Caco-2 (cell line): ENCODE results near the gene SCUBE3. TPM values are rescaled to one million over a fixed set of nuclear protein-coding genes. Genes with fewer than 3 reads are reported as not detected.

Source experiments
- BruUV-seq: library from RNA; stranded (reverse); fragments of 400-500 nt; replicated peaks from 2 replicates; lab custom pipeline; 2021; lab: Mats Ljungman, UMichigan
- CTCF ChIA-PET: fragments of 300-600 bp; sonication (Branson Sonifier 250); formaldehyde crosslinking; loops from one replicate; lab custom pipeline; 2022; ENCODE audit warnings: antibody characterized with exemption; lab: Charles Lee
- POLR2A ChIA-PET: fragments of 300-600 bp; sonication (Branson Sonifier 250); formaldehyde crosslinking; loops from one replicate; lab custom pipeline; 2022; ENCODE audit warnings: antibody characterized with exemption; lab: Charles Lee
- DNase-seq, 2 experiments: peaks; one replicate each; pipeline versions ENCODE4 v3.0.0 to v3.0.0-alpha.2; 2020 to 2022
- H3K27me3 ChIP-seq: replicated peaks from 2 replicates; pipeline ENCODE4 v1.6.0; 2011; ENCODE audit warnings: low read length; ENCODE audit not compliant: control insufficient read depth, insufficient read depth
- H3K36me3 ChIP-seq: 2 replicates; pipeline ENCODE4 v1.5.1; 2011; ENCODE audit warnings: low read length; ENCODE audit not compliant: control insufficient read depth, insufficient read depth
- H3K4me1 ChIP-seq: fragments of 250-450 bp; sonication (Bioruptor Pico); 2 replicates; pipeline ENCODE4 v1.5.1; 2020; ENCODE audit warnings: mild to moderate bottlenecking
- H3K4me3 ChIP-seq: 2 replicates; pipeline ENCODE4 v1.5.1; 2011; ENCODE audit warnings: low read depth, mild to moderate bottlenecking, control low read depth, low read length
- H3K9me3 ChIP-seq: fragments of 250-450 bp; sonication (Bioruptor Pico); 2 replicates; pipeline ENCODE4 v1.5.1; 2020; ENCODE audit warnings: mild to moderate bottlenecking, moderate library complexity
- H3K27ac Mint-ChIP-seq: one replicate; pipeline ENCODE4 v1.8.0; 2022; ENCODE audit warnings: mixed read lengths; ENCODE audit not compliant: unreplicated experiment
- H3K27me3 Mint-ChIP-seq: one replicate; pipeline ENCODE4 v1.8.0; 2022; ENCODE audit warnings: mixed read lengths; ENCODE audit not compliant: insufficient read depth, unreplicated experiment
- H3K36me3 Mint-ChIP-seq: one replicate; pipeline ENCODE4 v1.8.0; 2022; ENCODE audit warnings: mild to moderate bottlenecking, mixed read lengths; ENCODE audit not compliant: insufficient read depth, unreplicated experiment
- H3K4me1 Mint-ChIP-seq: one replicate; pipeline ENCODE4 v1.8.0; 2022; ENCODE audit warnings: low read depth, mixed read lengths; ENCODE audit not compliant: unreplicated experiment
- H3K4me3 Mint-ChIP-seq: one replicate; pipeline ENCODE4 v1.8.0; 2022; ENCODE audit warnings: mild to moderate bottlenecking, moderate library complexity, mixed read lengths; ENCODE audit not compliant: unreplicated experiment
- H3K9me3 Mint-ChIP-seq: one replicate; pipeline ENCODE4 v1.8.0; 2022; ENCODE audit warnings: mixed read lengths; ENCODE audit not compliant: unreplicated experiment
- intact Hi-C: fragments of 100-400 bp; cut with micrococcal nuclease; formaldehyde crosslinking; loops from one replicate; pipeline ENCODE4 v1.10.0; 2022; ENCODE audit not compliant: unreplicated experiment
- total RNA-seq: library from RNA; stranded (reverse); gene quantifications from 2 replicates; pipeline ENCODE4 v1.2.3, GENCODE V29; 2022
- TF ChIP-seq, protein P1 (sequence below), 2 experiments: fragments of 200-600 bp in 1 of 2; IDR thresholded peaks; 1 replicate in 1 of 2; 2 replicates in 1 of 2; pipeline versions ENCODE4 v1.5.1 to v1.8.0; 2011 to 2022; ENCODE audit warnings: antibody characterized with exemption in 1 of 2, control low read depth in 1 of 2, inconsistent platforms in 1 of 2, low read depth in 1 of 2, low read length in 1 of 2, mild to moderate bottlenecking in 1 of 2, moderate library complexity in 1 of 2; ENCODE audit not compliant: insufficient read depth in 1 of 2, severe bottlenecking in 1 of 2, unreplicated experiment in 1 of 2

Gene SCUBE3
- total RNA-seq, 1 experiment from 2014 or later, result 1.3 TPM

DNA sequence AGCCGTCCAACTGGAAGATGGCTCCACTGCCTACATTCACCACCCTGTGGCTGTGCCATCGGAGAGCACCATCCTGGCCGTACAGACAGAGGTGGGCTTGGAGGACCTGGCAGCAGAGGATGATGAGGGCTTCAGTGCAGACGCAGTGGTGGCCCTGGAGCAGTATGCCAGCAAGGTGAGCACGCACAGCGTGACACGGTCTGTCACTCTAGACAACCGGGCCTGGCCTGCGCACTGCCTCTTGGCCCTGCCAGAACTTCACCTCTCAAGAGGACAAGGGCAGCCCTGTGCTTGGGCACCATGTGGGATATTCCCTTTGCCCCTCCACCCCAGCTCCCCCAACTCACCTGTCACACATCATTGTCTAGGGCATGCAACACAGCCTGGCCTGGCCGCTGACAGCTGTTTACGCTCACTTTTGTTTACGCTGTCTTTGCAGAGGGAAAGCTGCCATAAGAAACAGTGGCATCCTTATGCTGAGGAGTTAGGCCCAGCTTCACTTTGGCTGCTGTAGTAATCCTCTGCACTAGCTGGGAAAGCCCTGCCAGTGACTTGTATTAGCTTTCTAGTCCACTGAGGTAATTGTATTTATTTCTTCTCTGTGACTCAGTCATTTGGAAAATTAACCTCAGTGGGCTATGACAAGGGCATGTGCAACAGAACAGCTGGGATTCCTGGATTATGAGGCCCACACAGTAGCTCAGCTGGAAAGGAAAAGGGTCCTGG, 74.1 kb downstream of the SCUBE3 start:
- peaks cover 1% of the 10 kb centered on the region for H3K36me3 ChIP-seq
- CTCF ChIA-PET, result no interaction called here

GRCh38 chr6:35288834-35289233, 75.1 kb downstream of the SCUBE3 start:
- no peaks in the 10 kb centered on the region for H3K9me3 Mint-ChIP-seq

More for the DNA sequence above, 74.1 kb downstream of the SCUBE3 start:
- intact Hi-C loops, result no loop called here
- TF ChIP-seq, protein P1, sequence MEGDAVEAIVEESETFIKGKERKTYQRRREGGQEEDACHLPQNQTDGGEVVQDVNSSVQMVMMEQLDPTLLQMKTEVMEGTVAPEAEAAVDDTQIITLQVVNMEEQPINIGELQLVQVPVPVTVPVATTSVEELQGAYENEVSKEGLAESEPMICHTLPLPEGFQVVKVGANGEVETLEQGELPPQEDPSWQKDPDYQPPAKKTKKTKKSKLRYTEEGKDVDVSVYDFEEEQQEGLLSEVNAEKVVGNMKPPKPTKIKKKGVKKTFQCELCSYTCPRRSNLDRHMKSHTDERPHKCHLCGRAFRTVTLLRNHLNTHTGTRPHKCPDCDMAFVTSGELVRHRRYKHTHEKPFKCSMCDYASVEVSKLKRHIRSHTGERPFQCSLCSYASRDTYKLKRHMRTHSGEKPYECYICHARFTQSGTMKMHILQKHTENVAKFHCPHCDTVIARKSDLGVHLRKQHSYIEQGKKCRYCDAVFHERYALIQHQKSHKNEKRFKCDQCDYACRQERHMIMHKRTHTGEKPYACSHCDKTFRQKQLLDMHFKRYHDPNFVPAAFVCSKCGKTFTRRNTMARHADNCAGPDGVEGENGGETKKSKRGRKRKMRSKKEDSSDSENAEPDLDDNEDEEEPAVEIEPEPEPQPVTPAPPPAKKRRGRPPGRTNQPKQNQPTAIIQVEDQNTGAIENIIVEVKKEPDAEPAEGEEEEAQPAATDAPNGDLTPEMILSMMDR (IDR thresholded peaks at IDR 0.05; ENCODE audit: insufficient read depth in 1 of 2, low read depth in 1 of 2, low read length in 1 of 2, severe bottlenecking in 1 of 2, unreplicated experiment in 1 of 2), result no peak
- no peaks in the 10 kb centered on the region for H3K9me3 Mint-ChIP-seq
- no peaks in the 10 kb centered on the region for H3K4me1 ChIP-seq
- no peak overlapping the region for H3K4me3 ChIP-seq
- DNase-seq, result no peak
- no TSS peak for BruUV-seq
- H3K27me3 ChIP-seq, result no peaks in the 10 kb centered on the region
- no peaks in the 10 kb centered on the region for H3K27me3 Mint-ChIP-seq
- no peak overlapping the region for H3K4me3 Mint-ChIP-seq
- no peaks in the 10 kb centered on the region for H3K9me3 ChIP-seq
- no peaks in the 10 kb centered on the region for H3K4me1 Mint-ChIP-seq
- no peaks in the 10 kb centered on the region for H3K36me3 Mint-ChIP-seq
- no peak overlapping the region for H3K27ac Mint-ChIP-seq
- POLR2A ChIA-PET, result no interaction called here

GRCh38 chr6:35291491-35291890, 77.7 kb downstream of the SCUBE3 start:
- intact Hi-C loops, result loop anchor here (10.0 kb wide), 2 partner anchors 233 to 443 kb away; partner anchors contain the start of gene ARMC12
- H3K27ac Mint-ChIP-seq, result no peak overlapping the region
- Histone ChIP-seq H3K27me3 (no peaks in the 10 kb centered on the region), H3K36me3 (peaks cover 1% of the 10 kb centered on the region; the same call in 1 of the 2 replicates), H3K4me3 (no peak overlapping the region), H3K4me1 (no peaks in the 10 kb centered on the region), H3K9me3 (no peaks in the 10 kb centered on the region)
- TF ChIP-seq, protein P1 (IDR thresholded peaks at IDR 0.05; ENCODE audit: insufficient read depth in 1 of 2, low read depth in 1 of 2, low read length in 1 of 2, severe bottlenecking in 1 of 2, unreplicated experiment in 1 of 2), result no peak
- no peak overlapping the region for H3K4me3 Mint-ChIP-seq
- DNase-seq, result no peak
- BruUV-seq, result no TSS peak
- no peaks in the 10 kb centered on the region for H3K27me3 Mint-ChIP-seq
- H3K36me3 Mint-ChIP-seq, result no peaks in the 10 kb centered on the region
- H3K9me3 Mint-ChIP-seq, result no peaks in the 10 kb centered on the region
- H3K4me1 Mint-ChIP-seq, result no peaks in the 10 kb centered on the region
- ChIA-PET POLR2A (no interaction called here), CTCF (interaction anchor here (1.4 kb wide), 1 partner anchor 158 kb away, joined by 4 read pairs; no protein-coding TSS in a partner anchor)

More at GRCh38 chr6:35288834-35289233, 75.1 kb downstream of the SCUBE3 start:
- no peak for DNase-seq
- intact Hi-C loops, result no loop called here
- Mint-ChIP-seq H3K36me3 (no peaks in the 10 kb centered on the region), H3K27ac (no peak overlapping the region), H3K4me3 (no peak overlapping the region), H3K27me3 (no peaks in the 10 kb centered on the region), H3K4me1 (no peaks in the 10 kb centered on the region)
- POLR2A ChIA-PET, result no interaction called here
- H3K36me3 ChIP-seq, result peaks cover 1% of the 10 kb centered on the region
- CTCF ChIA-PET, result no interaction called here
- H3K4me3 ChIP-seq, result no peak overlapping the region
- H3K4me1 ChIP-seq, result no peaks in the 10 kb centered on the region
- H3K27me3 ChIP-seq, result no peaks in the 10 kb centered on the region
- H3K9me3 ChIP-seq, result no peaks in the 10 kb centered on the region
- TF ChIP-seq, protein P1 (IDR thresholded peaks at IDR 0.05; ENCODE audit: insufficient read depth in 1 of 2, low read depth in 1 of 2, low read length in 1 of 2, severe bottlenecking in 1 of 2, unreplicated experiment in 1 of 2), result no peak
- no TSS peak for BruUV-seq
